Measurements from ENCODE around the gene DLST. TPM values are rescaled to one million over a fixed set of nuclear protein-coding genes. Genes with fewer than 3 reads are reported as not detected.

DLST gene
- total RNA-seq, 1 experiment from 2014 or later = 145 TPM

DNA sequence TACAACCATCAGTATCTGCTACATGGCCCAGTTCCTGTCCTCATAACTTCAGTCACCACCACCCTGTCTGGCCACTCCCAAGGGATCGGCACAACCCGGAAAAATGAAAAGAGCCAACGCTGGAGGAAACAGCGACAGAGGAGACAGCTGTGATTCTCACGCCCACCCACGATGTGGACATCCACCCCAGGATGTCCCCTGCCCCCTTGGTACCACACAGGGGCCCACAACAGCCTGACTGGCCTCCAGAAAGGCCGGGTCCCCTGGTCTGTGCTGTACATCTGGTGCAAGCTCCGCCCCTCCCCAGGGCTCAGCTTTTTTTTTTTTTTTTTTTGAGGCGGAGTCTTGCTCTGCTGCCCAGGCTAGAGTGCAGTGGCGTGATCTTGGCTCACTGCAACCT, 28.8 kb downstream of the DLST start:
- Histone ChIP-seq H3K9me3 (ENCODE audit: low read depth, low read length, poor library complexity, severe bottlenecking) (no peaks in the 10 kb centered on the region), H3K4me3 (ENCODE audit: low read depth, low read length, poor library complexity, severe bottlenecking) (no peak overlapping the region), H3K36me3 (ENCODE audit: insufficient read depth, low read length, poor library complexity, severe bottlenecking) (peaks cover 7% of the 10 kb centered on the region), H3K27ac (ENCODE audit: low read depth, low read length, poor library complexity, severe bottlenecking) (no peak overlapping the region), H3K27me3 (replicated peaks; ENCODE audit: insufficient read depth, low read depth, low read length, poor library complexity) (no peaks in the 10 kb centered on the region), H3K4me1 (ENCODE audit: insufficient read depth, low read length, poor library complexity, severe bottlenecking) (no peaks in the 10 kb centered on the region)
- BruUV-seq (replicated peaks) = no TSS peak
- TF ChIP-seq, protein P1, sequence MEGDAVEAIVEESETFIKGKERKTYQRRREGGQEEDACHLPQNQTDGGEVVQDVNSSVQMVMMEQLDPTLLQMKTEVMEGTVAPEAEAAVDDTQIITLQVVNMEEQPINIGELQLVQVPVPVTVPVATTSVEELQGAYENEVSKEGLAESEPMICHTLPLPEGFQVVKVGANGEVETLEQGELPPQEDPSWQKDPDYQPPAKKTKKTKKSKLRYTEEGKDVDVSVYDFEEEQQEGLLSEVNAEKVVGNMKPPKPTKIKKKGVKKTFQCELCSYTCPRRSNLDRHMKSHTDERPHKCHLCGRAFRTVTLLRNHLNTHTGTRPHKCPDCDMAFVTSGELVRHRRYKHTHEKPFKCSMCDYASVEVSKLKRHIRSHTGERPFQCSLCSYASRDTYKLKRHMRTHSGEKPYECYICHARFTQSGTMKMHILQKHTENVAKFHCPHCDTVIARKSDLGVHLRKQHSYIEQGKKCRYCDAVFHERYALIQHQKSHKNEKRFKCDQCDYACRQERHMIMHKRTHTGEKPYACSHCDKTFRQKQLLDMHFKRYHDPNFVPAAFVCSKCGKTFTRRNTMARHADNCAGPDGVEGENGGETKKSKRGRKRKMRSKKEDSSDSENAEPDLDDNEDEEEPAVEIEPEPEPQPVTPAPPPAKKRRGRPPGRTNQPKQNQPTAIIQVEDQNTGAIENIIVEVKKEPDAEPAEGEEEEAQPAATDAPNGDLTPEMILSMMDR (conservative IDR thresholded peaks at IDR 0.05; ENCODE audit: low read depth, low read length) = no peak
- no peak for TF ChIP-seq EZH2 (IDR thresholded peaks at IDR 0.05; ENCODE audit: borderline replicate concordance, low read depth, low read length, poor library complexity, severe bottlenecking)
- DNase-seq (ENCODE audit: low spot score) = no peak
- ChIA-PET POLR2A (ENCODE audit: low non-redundant PET) (interaction anchor here (0.6 kb wide), 2 partner anchors 32 to 112 kb away, joined by 5 to 7 read pairs; no protein-coding TSS in a partner anchor), CTCF (interaction anchor here (0.6 kb wide), 3 partner anchors 55 to 302 kb away, joined by 3 to 6 read pairs (median 4); no protein-coding TSS in a partner anchor)
- intact Hi-C loops (cut with micrococcal nuclease; ENCODE audit: unreplicated experiment) = no loop called here

DNA sequence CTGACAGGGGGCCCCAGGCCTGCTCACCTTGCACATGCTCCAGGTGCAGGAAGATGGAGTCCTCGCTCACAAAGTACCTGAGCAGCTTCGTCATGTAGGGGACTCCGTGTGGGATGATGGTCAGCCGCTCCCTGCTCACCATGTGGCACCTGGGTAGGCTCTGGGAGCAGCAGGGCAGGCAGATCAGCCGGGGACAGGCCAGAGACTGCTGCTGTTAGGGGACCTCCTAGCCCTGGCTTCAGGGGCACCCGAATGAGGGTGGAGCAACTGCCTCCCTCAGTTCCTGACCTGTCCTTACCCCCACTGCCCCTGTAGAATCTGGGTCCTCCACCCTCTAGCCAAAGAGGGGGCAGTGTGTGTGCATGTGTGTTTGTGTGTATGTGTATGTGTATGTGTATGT, 29.5 kb downstream of the DLST start:
- TF ChIP-seq, protein P1 (conservative IDR thresholded peaks at IDR 0.05; ENCODE audit: low read depth, low read length) = no peak
- no peak for TF ChIP-seq EZH2 (IDR thresholded peaks at IDR 0.05; ENCODE audit: borderline replicate concordance, low read depth, low read length, poor library complexity, severe bottlenecking)
- no peak for DNase-seq (ENCODE audit: low spot score)
- Histone ChIP-seq H3K9me3 (ENCODE audit: low read depth, low read length, poor library complexity, severe bottlenecking) (no peaks in the 10 kb centered on the region), H3K4me1 (ENCODE audit: insufficient read depth, low read length, poor library complexity, severe bottlenecking) (no peaks in the 10 kb centered on the region), H3K27me3 (replicated peaks; ENCODE audit: insufficient read depth, low read depth, low read length, poor library complexity) (no peaks in the 10 kb centered on the region), H3K36me3 (ENCODE audit: insufficient read depth, low read length, poor library complexity, severe bottlenecking) (peaks cover 7% of the 10 kb centered on the region), H3K4me3 (ENCODE audit: low read depth, low read length, poor library complexity, severe bottlenecking) (no peak overlapping the region), H3K27ac (ENCODE audit: low read depth, low read length, poor library complexity, severe bottlenecking) (no peak overlapping the region)
- CTCF ChIA-PET = interaction anchor here (1.2 to 1.4 kb wide), 2 partner anchors 37 to 177 kb away, joined by 3 to 8 read pairs; no protein-coding TSS in a partner anchor
- intact Hi-C loops (cut with micrococcal nuclease; ENCODE audit: unreplicated experiment) = no loop called here
- POLR2A ChIA-PET (ENCODE audit: low non-redundant PET) = interaction anchor here (0.6 kb wide), 1 partner anchor 32 kb away, joined by 7 read pairs; no protein-coding TSS in a partner anchor
- BruUV-seq (replicated peaks) = no TSS peak

DNA sequence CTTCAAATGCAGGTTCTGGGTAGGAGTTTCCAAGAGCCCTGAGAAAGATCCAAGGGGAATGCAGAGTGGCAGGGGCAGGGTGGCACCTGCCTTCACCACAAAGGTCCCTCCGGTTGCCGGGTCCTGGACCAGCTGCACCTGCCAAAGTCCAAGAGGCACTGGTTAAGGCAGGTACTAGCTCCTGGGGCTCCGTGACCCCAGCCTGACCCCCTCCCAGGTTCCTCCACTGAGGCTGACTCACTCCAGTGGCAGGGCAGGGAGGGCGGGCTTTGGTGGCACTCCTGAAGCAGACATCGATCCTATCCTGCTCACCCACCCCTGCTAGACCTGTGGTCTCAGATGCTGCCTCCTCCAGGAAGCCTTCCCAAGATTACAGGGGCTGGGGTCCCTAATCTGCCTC, 30.0 kb downstream of the DLST start:
- ChIA-PET POLR2A (ENCODE audit: low non-redundant PET) (no interaction called here), CTCF (interaction anchor here (1.2 to 1.4 kb wide), 2 partner anchors 36 to 177 kb away, joined by 3 to 8 read pairs; no protein-coding TSS in a partner anchor)
- BruUV-seq (replicated peaks) = no TSS peak
- intact Hi-C loops (cut with micrococcal nuclease; ENCODE audit: unreplicated experiment) = no loop called here
- Histone ChIP-seq H3K9me3 (ENCODE audit: low read depth, low read length, poor library complexity, severe bottlenecking) (no peaks in the 10 kb centered on the region), H3K4me1 (ENCODE audit: insufficient read depth, low read length, poor library complexity, severe bottlenecking) (no peaks in the 10 kb centered on the region), H3K4me3 (ENCODE audit: low read depth, low read length, poor library complexity, severe bottlenecking) (no peak overlapping the region), H3K27ac (ENCODE audit: low read depth, low read length, poor library complexity, severe bottlenecking) (no peak overlapping the region), H3K36me3 (ENCODE audit: insufficient read depth, low read length, poor library complexity, severe bottlenecking) (peaks cover 2% of the 10 kb centered on the region), H3K27me3 (replicated peaks; ENCODE audit: insufficient read depth, low read depth, low read length, poor library complexity) (no peaks in the 10 kb centered on the region)
- no peak for TF ChIP-seq EZH2 (IDR thresholded peaks at IDR 0.05; ENCODE audit: borderline replicate concordance, low read depth, low read length, poor library complexity, severe bottlenecking)
- TF ChIP-seq, protein P1 (conservative IDR thresholded peaks at IDR 0.05; ENCODE audit: low read depth, low read length) = no peak
- no peak for DNase-seq (ENCODE audit: low spot score)

Measured in A673 (cell line).